HFFc6 (cell line): Measurements from ENCODE around the gene PIGA. TPM values are rescaled to one million over a fixed set of nuclear protein-coding genes. Genes with fewer than 3 reads are reported as not detected.

ENCODE experiments used
- DNase-seq: peaks from one replicate; pipeline ENCODE4 v3.0.0-alpha.2; 2018
- H3K27ac Mint-ChIP-seq: 2 replicates; pipeline ENCODE4 v1.8.0; 2020; ENCODE audit warnings: mild to moderate bottlenecking, mixed read lengths
- H3K27me3 Mint-ChIP-seq: 2 replicates; pipeline ENCODE4 v1.8.0; 2021; ENCODE audit warnings: mild to moderate bottlenecking, moderate library complexity, mixed read lengths; ENCODE audit not compliant: insufficient read depth
- H3K36me3 Mint-ChIP-seq: 2 replicates; pipeline ENCODE4 v1.8.0; 2021; ENCODE audit warnings: low read depth, mixed read lengths
- H3K4me1 Mint-ChIP-seq: 2 replicates; pipeline ENCODE4 v1.8.0; 2020; ENCODE audit warnings: low read depth, mixed read lengths
- H3K4me3 Mint-ChIP-seq: 2 replicates; pipeline ENCODE4 v1.8.0; 2020; ENCODE audit warnings: mild to moderate bottlenecking, moderate library complexity, mixed read lengths
- H3K9me3 Mint-ChIP-seq: 2 replicates; pipeline ENCODE4 v1.8.0; 2020; ENCODE audit warnings: mild to moderate bottlenecking, mixed read lengths
- CTCF ChIP-seq: fragments of 200-600 bp; sonication (generic); IDR thresholded peaks from 2 replicates; pipeline ENCODE4 v1.5.0; 2021; ENCODE audit warnings: antibody characterized with exemption, mild to moderate bottlenecking
- total RNA-seq, 6 experiments: library from RNA; stranded (reverse); fragmentation: NEBNext Ultra II Directional; extraction: Animal tissue kit (Norgen Biotek cat#: 25700); gene quantifications; 2 replicates in 1 of 6; 3 replicates in 5 of 6; pipeline ENCODE4 v1.2.3, GENCODE V29; 2021

Gene PIGA
- total RNA-seq, 6 experiments from 2014 or later: 4.8 to 6.8 (median 6.0) TPM

- no peak overlapping the region for H3K4me3 Mint-ChIP-seq
- no peaks in the 10 kb centered on the region for H3K4me1 Mint-ChIP-seq
- H3K36me3 Mint-ChIP-seq: no peaks in the 10 kb centered on the region
- H3K27ac Mint-ChIP-seq: no peak overlapping the region
- no peaks in the 10 kb centered on the region for H3K9me3 Mint-ChIP-seq
- peak; percentile 73 for TF ChIP-seq CTCF
- H3K27me3 Mint-ChIP-seq: no peaks in the 10 kb centered on the region; the same call in none of the 2 replicates
- peak; percentile 53 for DNase-seq
Measured at GRCh38 chrX:15349046-15349445, 13.7 kb upstream of the PIGA start.

- no peak overlapping the region for H3K4me3 Mint-ChIP-seq
- no peaks in the 10 kb centered on the region for H3K36me3 Mint-ChIP-seq
- no peaks in the 10 kb centered on the region for H3K9me3 Mint-ChIP-seq
- no peaks in the 10 kb centered on the region; the same call in none of the 2 replicates for H3K27me3 Mint-ChIP-seq
- peaks cover 6% of the 10 kb centered on the region for H3K4me1 Mint-ChIP-seq
- no peak for TF ChIP-seq CTCF
- no peak overlapping the region for H3K27ac Mint-ChIP-seq
- no peak for DNase-seq
Measured at GRCh38 chrX:15345976-15346375, 10.7 kb upstream of the PIGA start.

- no peaks in the 10 kb centered on the region for H3K9me3 Mint-ChIP-seq
- TF ChIP-seq CTCF: no peak
- no peak overlapping the region for H3K4me3 Mint-ChIP-seq
- no peak overlapping the region for H3K27ac Mint-ChIP-seq
- DNase-seq: no peak
- peaks cover 4% of the 10 kb centered on the region for H3K27me3 Mint-ChIP-seq
- peaks cover 6% of the 10 kb centered on the region for H3K4me1 Mint-ChIP-seq
- no peaks in the 10 kb centered on the region for H3K36me3 Mint-ChIP-seq
Measured at GRCh38 chrX:15344106-15344505, 8.8 kb upstream of the PIGA start.

GRCh38 chrX:15343075-15343476, 7.8 kb upstream of the PIGA start:
- peak; percentile 48 for DNase-seq
- Mint-ChIP-seq H3K9me3 (no peaks in the 10 kb centered on the region), H3K4me1 (peaks cover 6% of the 10 kb centered on the region), H3K4me3 (no peak overlapping the region), H3K36me3 (no peaks in the 10 kb centered on the region), H3K27me3 (peaks cover 4% of the 10 kb centered on the region; the same call in 1 of the 2 replicates), H3K27ac (no peak overlapping the region)
- no peak for TF ChIP-seq CTCF

GRCh38 chrX:15340867-15341266, 5.5 kb upstream of the PIGA start:
- no peak overlapping the region for H3K27ac Mint-ChIP-seq
- no peak for DNase-seq
- H3K4me1 Mint-ChIP-seq: peaks cover 13% of the 10 kb centered on the region
- peaks cover 4% of the 10 kb centered on the region; the same call in 1 of the 2 replicates for H3K27me3 Mint-ChIP-seq
- H3K9me3 Mint-ChIP-seq: no peaks in the 10 kb centered on the region
- no peak overlapping the region for H3K4me3 Mint-ChIP-seq
- no peak for TF ChIP-seq CTCF
- no peaks in the 10 kb centered on the region for H3K36me3 Mint-ChIP-seq

GRCh38 chrX:15336023-15336413, 695 bp upstream of the PIGA start:
- H3K4me1 Mint-ChIP-seq: peaks cover 6% of the 10 kb centered on the region; the same call in 1 of the 2 replicates
- H3K36me3 Mint-ChIP-seq: no peaks in the 10 kb centered on the region
- peak overlapping the region; percentile 88 for H3K27ac Mint-ChIP-seq
- peak; percentile 29 for DNase-seq
- no peak for TF ChIP-seq CTCF
- H3K4me3 Mint-ChIP-seq: peak overlapping the region; percentile 92
- H3K27me3 Mint-ChIP-seq: peaks cover 4% of the 10 kb centered on the region; the same call in 1 of the 2 replicates
- H3K9me3 Mint-ChIP-seq: no peaks in the 10 kb centered on the region
